Endothelial cell of umbilical vein (primary cell): ENCODE measurements around the gene ZNF600. TPM values are rescaled to one million over a fixed set of nuclear protein-coding genes. Genes with fewer than 3 reads are reported as not detected.
"Not testable (repeated sequence)": the region's sequence is repeated elsewhere in the genome, so short reads cannot be mapped to it uniquely, and the experiment has no call there.

Experiments used
- BruUV-seq: library from RNA; stranded (reverse); fragments of 400-500 nt; replicated peaks from 2 replicates; lab custom pipeline; 2021; lab: Mats Ljungman, UMichigan
- CTCF ChIA-PET: fragments of 300-600, 350-600 bp; sonication (Branson Sonifier 250); formaldehyde crosslinking; loops from one replicate; lab custom pipeline; 2021; ENCODE audit warnings: antibody characterized with exemption, inconsistent platforms; lab: Charles Lee
- POLR2A ChIA-PET: fragments of 300-600, 350-600 bp; sonication (Branson Sonifier 250); formaldehyde crosslinking; loops from one replicate; lab custom pipeline; 2021; ENCODE audit warnings: antibody characterized with exemption, inconsistent platforms; lab: Charles Lee
- DNase-seq: peaks from one replicate; pipeline ENCODE4 v3.0.0-alpha.2; 2011; ENCODE audit warnings: low read depth, low spot score
- FAIRE-seq: peaks from 2 replicates; lab custom pipeline; 2011; peaks lifted over from hg19 to GRCh38; lab: Jason Lieb, UNC
- H2AFZ ChIP-seq: 2 replicates; pipeline ENCODE4 v1.6.0; 2012; ENCODE audit warnings: low read depth, low read length, control low read depth, inconsistent platforms
- H3K27ac ChIP-seq: 2 replicates; pipeline ENCODE4 v1.5.1; 2011; ENCODE audit warnings: low read depth, mild to moderate bottlenecking, control low read depth, low read length, moderate library complexity; ENCODE audit not compliant: insufficient read depth
- H3K27me3 ChIP-seq, 2 experiments: 2 replicates each; pipeline versions ENCODE4 v1.6.0 to v1.6.1; 2011; ENCODE audit warnings: low read length in 2 of 2, mixed read lengths in 1 of 2; ENCODE audit not compliant: control insufficient read depth in 2 of 2, insufficient read depth in 2 of 2
- H3K36me3 ChIP-seq, 2 experiments: 2 replicates in 1 of 2; 3 replicates in 1 of 2; pipeline ENCODE4 v1.5.1; 2011; ENCODE audit warnings: low read length in 2 of 2, mild to moderate bottlenecking in 1 of 2, moderate library complexity in 1 of 2; ENCODE audit not compliant: control insufficient read depth in 2 of 2, insufficient read depth in 2 of 2; ENCODE audit errors: extremely low read depth in 1 of 2
- H3K4me1 ChIP-seq: 3 replicates; pipeline ENCODE4 v1.5.1; 2011; ENCODE audit warnings: mild to moderate bottlenecking, low read length; ENCODE audit not compliant: control insufficient read depth, insufficient read depth; ENCODE audit errors: extremely low read depth
- H3K4me2 ChIP-seq: 2 replicates; pipeline ENCODE4 v1.6.1; 2011; ENCODE audit warnings: low read length, control low read depth, mixed read lengths; ENCODE audit not compliant: insufficient read depth
- H3K4me3 ChIP-seq, 3 experiments: fragments of 200-600 bp in 1 of 3; sonication (generic), shearing (Covaris generic) in 1 of 3; replicated peaks in 1 of 3; 2 replicates each; pipeline ENCODE4 v1.5.1; 2011 to 2016; ENCODE audit warnings: control low read depth in 3 of 3, low read length in 3 of 3, mild to moderate bottlenecking in 2 of 3, inconsistent platforms in 1 of 3, low read depth in 1 of 3, moderate library complexity in 1 of 3; ENCODE audit not compliant: insufficient read depth in 1 of 3
- H3K79me2 ChIP-seq: 2 replicates; pipeline ENCODE4 v1.6.0; 2012; ENCODE audit warnings: low read length, inconsistent platforms; ENCODE audit not compliant: control insufficient read depth, insufficient read depth
- H3K9ac ChIP-seq: replicated peaks from 2 replicates; pipeline ENCODE3; 2011; ENCODE audit warnings: low read length, control low read depth; ENCODE audit not compliant: insufficient read depth; ENCODE audit errors: extremely low read depth
- H3K9me1 ChIP-seq: replicated peaks from 3 replicates; pipeline ENCODE4 v1.6.0; 2011; ENCODE audit warnings: mild to moderate bottlenecking, low read length; ENCODE audit not compliant: control insufficient read depth, insufficient read depth; ENCODE audit errors: extremely low read depth
- H3K9me3 ChIP-seq: replicated peaks from 2 replicates; pipeline ENCODE4 v1.5.1; 2012; ENCODE audit warnings: low read length, inconsistent platforms; ENCODE audit not compliant: control insufficient read depth, insufficient read depth
- H4K20me1 ChIP-seq: replicated peaks from 2 replicates; pipeline ENCODE3; 2011; ENCODE audit warnings: mild to moderate bottlenecking, low read length; ENCODE audit not compliant: control insufficient read depth, insufficient read depth; ENCODE audit errors: extremely low read depth
- CTCF ChIP-seq, 2 donors: IDR thresholded peaks; 1 replicate in 1 of 2; 2 replicates in 1 of 2; pipeline ENCODE4 v1.5.1; 2011; ENCODE audit warnings: low read length in 2 of 2, mild to moderate bottlenecking in 2 of 2, moderate library complexity in 2 of 2, control low read depth in 1 of 2, inconsistent platforms in 1 of 2, low read depth in 1 of 2; ENCODE audit not compliant: insufficient read depth in 1 of 2; ENCODE audit errors: extremely low read depth in 1 of 2
- EZH2 ChIP-seq: IDR thresholded peaks from 2 replicates; pipeline ENCODE4 v1.6.1; 2012; ENCODE audit warnings: borderline replicate concordance, low read depth, mild to moderate bottlenecking, moderate library complexity, low read length, inconsistent platforms; ENCODE audit not compliant: severe bottlenecking
- FOS ChIP-seq: IDR thresholded peaks from 2 replicates; pipeline ENCODE4 v1.6.1; 2011; ENCODE audit warnings: mild to moderate bottlenecking, low read length, moderate library complexity, borderline replicate concordance; ENCODE audit not compliant: insufficient read depth
- GATA2 ChIP-seq: IDR thresholded peaks from 2 replicates; pipeline ENCODE4 v1.7.0; 2011; ENCODE audit warnings: low read depth, mild to moderate bottlenecking, moderate library complexity, mixed read lengths, low read length; ENCODE audit not compliant: insufficient read length, insufficient read depth
- JUN ChIP-seq: IDR thresholded peaks from 2 replicates; pipeline ENCODE4 v1.6.1; 2011; ENCODE audit warnings: borderline replicate concordance, low read depth; ENCODE audit not compliant: insufficient read length, insufficient read depth
- MAX ChIP-seq: IDR thresholded peaks from 2 replicates; pipeline ENCODE4 v1.6.1; 2011; ENCODE audit not compliant: insufficient read depth, insufficient read length
- MYC ChIP-seq: IDR thresholded peaks from one replicate; pipeline ENCODE4 v1.6.1; 2011; ENCODE audit warnings: mild to moderate bottlenecking, low read depth, low read length
- POLR2A ChIP-seq: IDR thresholded peaks from 2 replicates; pipeline ENCODE4 v1.6.1; 2012; ENCODE audit warnings: low read depth, mild to moderate bottlenecking, control low read depth, low read length
- POLR2AphosphoS5 ChIP-seq: IDR thresholded peaks from 2 replicates; pipeline ENCODE4 v1.6.1; 2012; ENCODE audit warnings: low read depth, mild to moderate bottlenecking, control low read depth, low read length, moderate library complexity; ENCODE audit not compliant: insufficient read depth
- dilution Hi-C: fragments of 300-500 bp; cut with MboI; formaldehyde crosslinking; loops from one replicate; pipeline ENCODE4 v1.15.0; 2019; ENCODE audit warnings: low sequenced_read_pairs; ENCODE audit not compliant: extremely low pct_ligation_motif_present
- intact Hi-C: fragments of 100-400 bp; cut with micrococcal nuclease; formaldehyde crosslinking; loops from one replicate; pipeline ENCODE4 v1.10.0; 2022
- polyA plus RNA-seq, 4 experiments: library from polyadenylated mRNA; depleted of rRNA in 3 of 4; stranded (reverse) in 3 of 4; unstranded in 1 of 4; fragments of >200 nt; gene quantifications; 2 replicates each; pipeline versions ENCODE4 v1.2.1 to v1.2.3, GENCODE V29; 2011 to 2012; ENCODE audit warnings: missing spikeins in 1 of 4
- total RNA-seq: library from RNA; stranded (reverse); gene quantifications from 2 replicates; pipeline ENCODE4 v1.2.3, GENCODE V29; 2021

Gene ZNF600
- total and polyA plus RNA-seq, 2 donors (not counting 3 experiments of a cell fraction or from before 2014, with no cell fraction given) = 5.2 to 5.8 TPM

GRCh38 chr19:52785506-52785905, 1.1 kb downstream of the ZNF600 start:
- POLR2A ChIA-PET = no interaction called here
- Histone ChIP-seq H3K79me2 (no peaks in the 10 kb centered on the region), H4K20me1 (no peaks in the 10 kb centered on the region), H3K4me3 (no peak overlapping the region), H3K4me2 (no peak overlapping the region), H3K27ac (no peak overlapping the region), H2AFZ (no peak overlapping the region), H3K36me3 (no peaks in the 10 kb centered on the region), H3K27me3 (no peaks in the 10 kb centered on the region), H3K9me1 (no peaks in the 10 kb centered on the region), H3K9ac (no peak overlapping the region), H3K9me3 (no peaks in the 10 kb centered on the region), H3K4me1 (peaks cover 10% of the 10 kb centered on the region)
- no peak for TF ChIP-seq CTCF (IDR thresholded peaks at IDR 0.05; ENCODE audit: extremely low read depth in 1 of 2, insufficient read depth in 1 of 2, low read depth in 1 of 2, low read length in 2 of 2)
- no peak for TF ChIP-seq MAX
- no peak for TF ChIP-seq POLR2AphosphoS5
- no peak for TF ChIP-seq MYC
- no peak for TF ChIP-seq FOS
- TF ChIP-seq GATA2 = no peak
- no peak for TF ChIP-seq POLR2A
- no peak for TF ChIP-seq JUN
- TF ChIP-seq EZH2 = no peak
- intact Hi-C loops (no loop called here), dilution Hi-C loops (no loop called here)
- CTCF ChIA-PET = no interaction called here
- DNase-seq = no peak
- no peak for FAIRE-seq
- BruUV-seq = no TSS peak

- H3K27ac ChIP-seq, H3K9ac ChIP-seq, DNase-seq, H3K27me3 ChIP-seq, H3K4me2 ChIP-seq, H3K36me3 ChIP-seq, H4K20me1 ChIP-seq, H3K4me3 ChIP-seq, BruUV-seq, H2AFZ ChIP-seq, dilution Hi-C loops, H3K9me1 ChIP-seq, POLR2A ChIA-PET, CTCF ChIA-PET, H3K79me2 ChIP-seq, FAIRE-seq, intact Hi-C loops, H3K9me3 ChIP-seq: not testable (repeated sequence)
- H3K4me1 ChIP-seq = peaks cover 10% of the 10 kb centered on the region
These were observed 3.7 kb downstream of the ZNF600 start for GRCh38 chr19:52782864-52783263.
